Activated naive CD4-positive, alpha-beta T cell treated with anti-CD3 and anti-CD28 coated beads, Interleukin-2, amount 50 U/mL, for 16 hours (primary cell): ENCODE results near the gene OASL.

Source experiments
- DNase-seq: peaks from one replicate; pipeline ENCODE4 v3.0.0-alpha.2; 2020

Gene OASL

GRCh38 chr12:121013715-121014114, 25.3 kb downstream of the OASL start:
- DNase-seq, result no peak

- DNase-seq, result no peak
Measured at GRCh38 chr12:121011820-121012219, 27.2 kb downstream of the OASL start.

- DNase-seq, result no peak
Measured at GRCh38 chr12:121010860-121011259, 28.2 kb downstream of the OASL start.

DNA sequence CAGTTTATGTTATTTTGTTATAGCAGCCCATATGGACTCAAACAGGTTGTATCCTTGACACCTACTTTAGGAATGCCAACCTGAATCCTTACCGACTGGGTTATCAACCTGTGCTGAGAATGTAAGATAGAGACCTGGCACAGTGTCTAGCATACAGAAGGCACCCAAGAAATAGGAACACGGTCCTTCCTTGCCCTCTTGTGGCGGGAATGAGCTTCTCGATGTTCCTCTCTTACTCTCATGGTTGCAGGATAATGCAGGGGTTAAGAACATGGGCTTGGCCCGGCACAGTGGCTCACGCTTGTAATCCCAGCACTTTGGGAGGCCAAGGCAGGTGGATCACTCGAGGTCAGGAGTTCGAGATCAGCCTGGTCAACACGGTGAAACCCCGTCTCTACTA, 29.3 kb downstream of the OASL start:
- no peak for DNase-seq

GRCh38 chr12:121008347-121009098, 30.5 kb downstream of the OASL start:
- no peak for DNase-seq

DNA sequence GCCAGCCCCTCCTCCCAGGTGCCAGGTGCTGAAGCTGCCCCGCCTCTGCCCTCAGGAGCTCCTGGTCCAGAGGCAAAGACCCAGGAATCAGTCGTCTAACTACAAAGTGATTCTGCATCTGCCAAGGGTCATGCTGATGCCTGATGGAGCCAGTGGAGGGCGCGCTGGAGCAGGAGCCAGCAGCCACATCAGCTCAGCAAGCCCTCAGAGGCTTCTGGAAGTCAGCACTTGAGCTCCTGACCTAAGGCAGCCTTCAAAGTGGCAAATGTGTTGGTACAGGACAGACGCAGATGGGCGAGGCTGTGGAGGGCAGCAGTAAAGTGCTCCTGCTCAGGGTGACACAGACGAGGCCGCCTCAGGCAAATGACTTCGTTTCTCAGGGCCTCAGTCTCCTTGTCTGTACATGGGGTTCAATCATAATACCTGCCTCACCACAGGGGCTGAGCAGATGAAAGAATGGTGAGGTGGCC, 33.7 kb downstream of the OASL start:
- DNase-seq, result peak; percentile 43

DNA sequence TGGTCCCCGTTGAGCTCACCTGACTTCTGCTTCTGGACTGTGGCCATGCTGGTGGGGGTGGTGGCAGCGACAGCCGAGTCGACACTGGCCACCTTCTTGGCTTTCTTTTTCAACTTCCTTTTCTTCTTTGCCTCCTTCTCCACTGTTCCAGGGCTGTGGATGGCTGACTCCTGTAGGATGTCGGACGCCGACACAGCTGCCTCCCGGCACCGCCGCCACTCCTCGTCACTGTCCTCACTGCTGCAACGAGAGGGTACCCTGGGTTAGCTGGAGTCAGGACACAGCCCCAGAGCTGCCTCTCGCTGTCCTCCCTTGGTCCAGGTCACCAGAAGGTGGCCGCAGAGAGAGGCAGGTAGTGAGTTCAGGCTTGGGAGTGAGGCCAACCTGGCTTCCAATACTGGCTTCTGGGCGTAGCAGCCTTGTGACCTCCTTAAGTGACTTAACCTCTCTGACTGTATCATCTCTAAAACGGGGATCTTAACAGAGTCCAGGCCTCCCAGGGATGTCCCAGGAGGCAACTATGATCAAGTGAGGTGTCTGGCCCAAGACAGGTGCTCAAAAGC, 34.7 kb downstream of the OASL start:
- no peak for DNase-seq

DNA sequence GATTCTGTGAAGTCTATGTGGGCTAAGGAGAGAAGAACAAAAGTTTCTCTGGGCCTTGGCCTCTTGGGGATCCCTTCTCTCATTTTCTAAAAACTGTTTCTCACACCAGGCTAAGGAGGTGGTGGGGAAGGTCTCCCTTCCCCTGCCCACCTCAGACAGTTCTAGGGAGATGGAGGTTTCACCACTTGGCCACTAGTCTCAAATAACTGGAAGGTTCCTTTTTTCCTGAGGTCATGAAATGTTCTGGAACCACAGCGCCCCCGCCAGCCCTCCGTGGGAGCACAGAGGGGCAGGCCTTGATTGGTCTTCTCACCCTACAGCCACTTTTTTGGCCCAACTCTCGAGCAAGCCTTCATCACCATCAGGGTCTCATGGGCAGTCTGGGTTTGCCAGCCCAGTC, 35.4 kb downstream of the OASL start:
- DNase-seq, result no peak

GRCh38 chr12:121001841-121002483, 37.1 kb downstream of the OASL start:
- no peak for DNase-seq

- DNase-seq, result no peak
Measured at GRCh38 chr12:121001060-121001459, 38.0 kb downstream of the OASL start.

GRCh38 chr12:121000530-121000929, 38.5 kb downstream of the OASL start:
- DNase-seq, result no peak

DNA sequence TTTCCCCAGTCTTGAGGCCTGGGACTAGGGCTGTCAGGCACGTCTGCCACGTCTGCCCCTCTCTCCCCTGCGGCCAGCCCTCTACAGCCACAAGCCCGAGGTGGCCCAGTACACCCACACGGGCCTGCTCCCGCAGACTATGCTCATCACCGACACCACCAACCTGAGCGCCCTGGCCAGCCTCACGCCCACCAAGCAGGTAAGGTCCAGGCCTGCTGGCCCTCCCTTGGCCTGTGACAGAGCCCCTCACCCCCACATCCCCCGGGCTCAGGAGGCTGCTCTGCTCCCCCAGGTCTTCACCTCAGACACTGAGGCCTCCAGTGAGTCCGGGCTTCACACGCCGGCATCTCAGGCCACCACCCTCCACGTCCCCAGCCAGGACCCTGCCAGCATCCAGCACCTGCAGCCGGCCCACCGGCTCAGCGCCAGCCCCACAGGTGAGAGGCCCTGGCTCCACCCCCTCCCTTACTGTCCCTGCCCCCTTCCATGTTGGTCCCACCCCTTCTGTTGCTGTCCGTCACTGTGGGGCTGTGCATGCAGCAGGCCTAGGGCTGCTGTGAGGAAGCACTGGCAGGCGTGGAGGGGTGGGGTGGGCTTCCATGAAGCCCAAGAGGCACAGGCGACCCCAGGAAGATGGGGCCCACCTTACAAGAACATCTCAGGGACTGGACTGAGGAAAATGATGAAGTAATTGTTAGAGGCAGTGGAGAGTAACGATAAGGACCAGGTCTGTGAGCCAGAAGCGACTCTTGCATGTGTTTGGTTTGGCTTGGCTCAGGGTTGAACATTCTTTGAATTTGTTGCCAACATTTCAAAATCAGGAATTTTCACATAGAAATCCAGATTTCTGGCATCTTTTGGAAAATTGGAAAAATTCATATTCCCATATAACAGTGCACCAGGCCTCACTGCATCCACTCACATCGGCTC, 39.6 kb downstream of the OASL start:
- no peak for DNase-seq

DNA sequence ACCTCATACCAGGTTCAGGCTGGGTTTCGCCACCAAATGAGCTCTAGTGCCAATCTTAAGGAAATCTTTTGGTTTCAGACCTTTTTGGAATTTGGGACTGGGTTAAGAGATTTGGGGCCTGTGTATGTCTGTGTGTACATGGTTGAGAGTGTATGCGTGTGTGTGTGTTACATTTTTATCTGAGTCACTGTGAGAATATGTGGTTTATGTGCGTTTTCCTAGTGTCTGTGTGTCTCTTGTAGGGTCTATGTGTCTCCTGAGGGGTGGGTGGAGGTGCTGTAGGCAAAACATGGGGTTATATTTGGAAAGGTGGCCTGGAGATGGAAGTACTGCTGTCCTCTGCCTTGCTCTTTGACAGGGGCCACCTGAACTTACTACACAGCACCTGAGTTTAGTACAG, 40.6 kb downstream of the OASL start:
- no peak for DNase-seq

DNA sequence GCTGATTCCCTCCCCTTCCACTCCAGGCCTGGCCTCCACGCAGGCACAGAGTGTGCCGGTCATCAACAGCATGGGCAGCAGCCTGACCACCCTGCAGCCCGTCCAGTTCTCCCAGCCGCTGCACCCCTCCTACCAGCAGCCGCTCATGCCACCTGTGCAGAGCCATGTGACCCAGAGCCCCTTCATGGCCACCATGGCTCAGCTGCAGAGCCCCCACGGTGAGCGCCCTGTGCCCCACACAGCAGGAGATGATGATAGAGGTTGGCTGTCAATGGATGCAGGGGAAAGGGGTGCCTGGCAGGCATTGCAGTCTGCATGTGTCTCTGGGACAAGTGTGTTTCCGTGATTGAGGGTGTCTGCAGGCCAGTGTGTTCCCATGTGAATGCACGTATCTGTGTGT, 41.6 kb downstream of the OASL start:
- DNase-seq, result no peak

DNA sequence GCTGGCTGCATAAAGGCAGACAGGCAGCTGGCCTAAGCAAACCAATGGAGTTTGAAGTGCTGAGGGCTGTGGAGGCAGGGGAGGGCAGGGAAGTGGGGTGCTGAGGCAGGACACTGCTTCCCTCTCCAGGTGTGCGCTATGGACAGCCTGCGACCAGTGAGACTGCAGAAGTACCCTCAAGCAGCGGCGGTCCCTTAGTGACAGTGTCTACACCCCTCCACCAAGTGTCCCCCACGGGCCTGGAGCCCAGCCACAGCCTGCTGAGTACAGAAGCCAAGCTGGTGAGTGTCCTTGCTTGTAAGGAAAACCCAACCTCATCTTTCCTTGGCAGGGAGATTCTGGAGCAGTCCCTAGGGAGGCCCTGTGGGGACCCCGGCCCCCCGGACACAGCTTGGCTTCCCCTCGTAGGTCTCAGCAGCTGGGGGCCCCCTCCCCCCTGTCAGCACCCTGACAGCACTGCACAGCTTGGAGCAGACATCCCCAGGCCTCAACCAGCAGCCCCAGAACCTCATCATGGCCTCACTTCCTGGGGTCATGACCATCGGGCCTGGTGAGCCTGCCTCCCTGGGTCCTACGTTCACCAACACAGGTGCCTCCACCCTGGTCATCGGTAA, 42.8 kb downstream of the OASL start:
- DNase-seq, result no peak

GRCh38 chr12:120994589-120995337, 44.3 kb downstream of the OASL start:
- no peak for DNase-seq

DNA sequence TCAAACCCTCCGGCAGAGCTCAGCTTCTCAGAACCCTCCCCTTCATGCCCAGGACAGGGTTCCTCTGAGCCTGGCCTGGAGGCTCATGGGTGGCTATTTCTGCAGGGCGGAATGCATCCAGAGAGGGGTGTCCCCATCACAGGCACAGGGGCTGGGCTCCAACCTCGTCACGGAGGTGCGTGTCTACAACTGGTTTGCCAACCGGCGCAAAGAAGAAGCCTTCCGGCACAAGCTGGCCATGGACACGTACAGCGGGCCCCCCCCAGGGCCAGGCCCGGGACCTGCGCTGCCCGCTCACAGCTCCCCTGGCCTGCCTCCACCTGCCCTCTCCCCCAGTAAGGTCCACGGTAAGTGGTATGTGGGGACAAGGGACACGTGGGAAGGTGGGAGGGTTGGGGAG, 45.0 kb downstream of the OASL start:
- no peak for DNase-seq

DNA sequence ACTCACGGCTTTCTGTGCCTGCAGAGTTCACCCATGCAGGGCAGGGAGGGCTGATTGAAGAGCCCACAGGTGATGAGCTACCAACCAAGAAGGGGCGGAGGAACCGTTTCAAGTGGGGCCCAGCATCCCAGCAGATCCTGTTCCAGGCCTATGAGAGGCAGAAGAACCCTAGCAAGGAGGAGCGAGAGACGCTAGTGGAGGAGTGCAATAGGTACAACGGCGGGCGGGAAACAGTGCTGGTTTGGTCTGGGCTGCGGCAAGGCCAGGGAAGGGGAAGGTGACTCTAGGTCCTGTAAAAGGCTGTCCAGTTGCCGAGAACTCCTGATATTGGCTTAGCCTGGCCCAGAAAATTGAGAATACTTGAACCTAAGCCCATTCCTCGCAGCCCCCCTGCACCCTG, 45.5 kb downstream of the OASL start:
- no peak for DNase-seq

- DNase-seq, result no peak
Measured at GRCh38 chr12:120992989-120993388, 46.1 kb downstream of the OASL start.

DNA sequence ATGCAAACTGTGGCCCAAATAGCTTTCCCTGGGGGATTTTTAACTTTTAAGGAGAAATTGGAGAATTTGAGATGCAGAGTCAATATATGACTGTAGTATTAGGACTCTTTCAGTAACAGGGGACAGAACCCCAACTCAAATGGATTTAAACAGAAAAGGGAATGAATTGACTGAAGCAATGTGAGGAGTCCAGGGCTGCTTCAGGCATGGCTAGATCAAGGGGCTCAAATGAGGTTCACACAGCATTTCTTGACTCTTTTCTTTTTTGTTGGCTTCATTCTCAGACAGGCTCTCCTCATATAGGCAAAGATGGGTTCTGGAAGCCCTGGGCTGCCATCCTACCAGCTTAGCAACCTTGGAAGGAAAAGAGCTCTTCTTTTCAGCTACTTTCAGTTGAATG, 47.1 kb downstream of the OASL start:
- no peak for DNase-seq

DNA sequence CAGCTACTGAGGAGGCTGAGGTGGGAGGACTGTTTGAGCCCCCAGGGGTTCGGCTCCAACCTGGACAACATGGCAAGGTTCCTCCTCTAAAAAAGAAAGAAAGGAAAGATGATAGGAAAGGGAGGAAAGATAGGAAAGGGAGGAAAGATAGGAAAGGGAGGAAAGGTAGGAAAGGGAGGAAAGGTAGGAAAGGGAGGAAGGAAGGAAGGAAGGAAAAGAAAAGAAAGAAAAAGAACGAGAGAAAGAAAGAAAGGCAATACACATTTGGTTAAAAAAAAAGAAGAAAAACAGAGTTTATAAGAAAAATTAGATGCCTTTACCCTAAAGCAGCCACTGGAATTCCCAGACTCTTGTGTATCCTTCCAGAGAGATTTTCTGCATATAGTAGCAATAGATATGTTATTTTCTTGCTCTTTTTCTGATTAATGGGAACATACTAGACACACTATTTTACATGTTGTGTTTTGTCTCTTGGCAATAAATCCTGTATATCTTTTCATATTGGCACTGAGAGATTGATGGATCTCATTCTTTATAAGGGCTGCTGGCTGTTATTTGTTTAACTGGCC, 48.5 kb downstream of the OASL start:
- no peak for DNase-seq

- no peak for DNase-seq
Measured at GRCh38 chr12:120989687-120990086, 49.4 kb downstream of the OASL start.
